HTERT RPE-1 (cell line): Measurements from ENCODE around the gene PCDHB16.
"Not testable (repeated sequence)": the region's sequence is repeated elsewhere in the genome, so short reads cannot be mapped to it uniquely, and the experiment has no call there.

Source experiments
- in situ Hi-C: fragments of 300-500 bp; cut with MboI; formaldehyde crosslinking; loops from 4 replicates; pipeline ENCODE4 v1.14.3; 2020; ENCODE audit warnings: low sequenced_read_pairs

Gene PCDHB16

GRCh38 chr5:141182248-141182647, at the start of gene PCDHB16:
TSS of gene PCDHB16 (plus strand) at chr5:141182387. CDS start at chr5:141182560, 173 bp downstream.
- in situ Hi-C loops, result no loop called here

- in situ Hi-C loops, result no loop called here
These were observed 47.0 kb upstream of the PCDHB16 start, which contains the start of gene PCDHB5 for GRCh38 chr5:141135030-141135717. TSS of gene PCDHB5 (plus strand) at chr5:141135206. CDS start at chr5:141135435, 229 bp downstream.

- in situ Hi-C loops, result no loop called here
These were observed 46.4 kb upstream of the PCDHB16 start for GRCh38 chr5:141135718-141136266.

- in situ Hi-C loops, result not testable (repeated sequence)
These were observed 44.8 kb upstream of the PCDHB16 start for GRCh38 chr5:141137346-141137745.

- in situ Hi-C loops, result no loop called here
These were observed 32.4 kb upstream of the PCDHB16 start, which contains the start of gene PCDHB6 for GRCh38 chr5:141149812-141150211. TSS of gene PCDHB6 (plus strand) at chr5:141150057. CDS start at chr5:141150258, 201 bp downstream.

GRCh38 chr5:141150224-141150992, 31.8 kb upstream of the PCDHB16 start:
- in situ Hi-C loops, result no loop called here

GRCh38 chr5:141150993-141151325, 31.2 kb upstream of the PCDHB16 start:
- in situ Hi-C loops, result no loop called here

- in situ Hi-C loops, result not testable (repeated sequence)
These were observed 30.6 kb upstream of the PCDHB16 start for GRCh38 chr5:141151632-141152031.

GRCh38 chr5:141152096-141152495, 30.1 kb upstream of the PCDHB16 start:
- in situ Hi-C loops, result not testable (repeated sequence)

GRCh38 chr5:141155540-141156374, 26.4 kb upstream of the PCDHB16 start:
- in situ Hi-C loops, result no loop called here

- in situ Hi-C loops, result not testable (repeated sequence)
These were observed 24.8 kb upstream of the PCDHB16 start for GRCh38 chr5:141157356-141157755.

- in situ Hi-C loops, result not testable (repeated sequence)
These were observed 24.3 kb upstream of the PCDHB16 start for GRCh38 chr5:141157901-141158300.

- in situ Hi-C loops, result no loop called here
These were observed 9.6 kb upstream of the PCDHB16 start, which contains the start of gene PCDHB7 for GRCh38 chr5:141172381-141173204. TSS of gene PCDHB7 (plus strand) at chr5:141172644. CDS start at chr5:141172836, 192 bp downstream.

- in situ Hi-C loops, result not testable (repeated sequence)
These were observed 7.7 kb upstream of the PCDHB16 start for GRCh38 chr5:141174291-141175104.

GRCh38 chr5:141175933-141176332, 6.3 kb upstream of the PCDHB16 start:
- in situ Hi-C loops, result no loop called here

- in situ Hi-C loops, result not testable (repeated sequence)
These were observed 4.5 kb upstream of the PCDHB16 start, which contains the start of gene PCDHB8 for GRCh38 chr5:141177577-141178191. TSS of gene PCDHB8 (plus strand) at chr5:141177790. CDS start at chr5:141178035, 245 bp downstream.

- in situ Hi-C loops, result not testable (repeated sequence)
These were observed 2.8 kb upstream of the PCDHB16 start for GRCh38 chr5:141179371-141179770.

- in situ Hi-C loops, result not testable (repeated sequence)
These were observed 2.3 kb upstream of the PCDHB16 start for GRCh38 chr5:141179876-141180275.
